Fibroblast of lung (primary cell): Measurements from ENCODE around the gene SLC6A5.

ENCODE experiments used
- CTCF ChIP-seq, 2 donors: IDR thresholded peaks in 1 of 2; conservative IDR thresholded peaks in 1 of 2; 1 replicate in 1 of 2; 2 replicates in 1 of 2; pipeline ENCODE4 v1.5.1; 2011 to 2012; ENCODE audit warnings: low read length in 2 of 2, control low read depth in 1 of 2, inconsistent platforms in 1 of 2, low read depth in 1 of 2, mild to moderate bottlenecking in 1 of 2
- EZH2 ChIP-seq: IDR thresholded peaks from 2 replicates; pipeline ENCODE4 v1.5.1; 2012; ENCODE audit warnings: low read length, control low read depth, mild to moderate bottlenecking; ENCODE audit errors: missing control alignments

GRCh38 chr11:20632169-20632532 is 32.7 kb downstream of the SLC6A5 start:
- TF ChIP-seq CTCF (conservative IDR thresholded peaks at IDR 0.05 in 1 of 2, IDR thresholded peaks at IDR 0.05 in 1 of 2; ENCODE audit: low read depth in 1 of 2, low read length in 2 of 2) (no peak), EZH2 (no peak)
